GM18868 (cell line): ENCODE results near the gene IFT20.

Experiments used
- ATAC-seq: cut with Tn5 transposase; IDR thresholded peaks from one replicate; pipeline ENCODE4 v1.9.1; 2021; ENCODE audit warnings: mild to moderate bottlenecking, moderate library complexity; ENCODE audit not compliant: unreplicated experiment

Gene IFT20

GRCh38 chr17:28338056-28338768, 2.9 kb upstream of the IFT20 start:
- ATAC-seq: no peak

DNA sequence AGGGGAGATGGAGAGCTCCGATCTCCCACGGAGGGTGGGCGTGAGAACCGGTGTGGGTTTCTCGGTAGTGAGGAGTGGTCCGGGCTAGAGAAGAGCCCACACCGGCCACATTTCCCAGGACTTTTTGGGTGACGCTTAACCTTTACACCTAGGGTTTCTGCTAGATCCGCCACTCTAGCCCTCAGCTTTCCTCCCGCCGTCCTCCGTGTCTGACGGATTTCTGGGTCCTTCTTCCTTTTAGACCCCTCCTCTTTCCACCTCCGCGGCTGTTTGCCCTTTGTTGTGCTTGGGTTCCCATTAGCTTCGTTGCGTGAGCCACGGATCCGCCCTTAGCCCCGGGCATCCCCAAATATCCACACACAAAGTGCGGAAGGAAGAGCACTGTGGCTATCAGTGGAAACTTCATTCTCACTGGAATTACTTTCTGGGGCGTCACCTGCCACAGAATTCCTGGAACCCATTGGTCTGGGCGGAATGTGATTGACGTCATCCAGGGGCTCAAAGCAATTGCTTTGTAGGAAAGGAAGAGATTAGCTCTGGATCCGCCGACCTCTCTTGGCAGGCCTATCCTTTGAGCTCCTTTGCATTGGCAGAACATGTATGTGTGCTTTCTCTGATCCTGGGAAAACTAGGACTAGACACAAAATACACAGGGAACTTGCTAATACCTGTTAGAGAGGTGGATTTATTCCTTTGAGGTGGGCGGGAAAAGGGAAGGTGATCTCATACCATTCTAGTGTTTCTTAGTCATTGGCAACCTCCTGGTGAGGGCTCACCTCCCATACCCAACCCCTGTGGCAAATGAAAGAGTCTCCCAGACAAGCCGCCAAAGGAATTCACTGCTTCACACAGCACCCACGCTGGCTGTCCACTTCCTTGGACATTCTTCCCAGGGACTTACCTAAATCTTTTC, 943 bp upstream of the IFT20 start:
- no peak for ATAC-seq

DNA sequence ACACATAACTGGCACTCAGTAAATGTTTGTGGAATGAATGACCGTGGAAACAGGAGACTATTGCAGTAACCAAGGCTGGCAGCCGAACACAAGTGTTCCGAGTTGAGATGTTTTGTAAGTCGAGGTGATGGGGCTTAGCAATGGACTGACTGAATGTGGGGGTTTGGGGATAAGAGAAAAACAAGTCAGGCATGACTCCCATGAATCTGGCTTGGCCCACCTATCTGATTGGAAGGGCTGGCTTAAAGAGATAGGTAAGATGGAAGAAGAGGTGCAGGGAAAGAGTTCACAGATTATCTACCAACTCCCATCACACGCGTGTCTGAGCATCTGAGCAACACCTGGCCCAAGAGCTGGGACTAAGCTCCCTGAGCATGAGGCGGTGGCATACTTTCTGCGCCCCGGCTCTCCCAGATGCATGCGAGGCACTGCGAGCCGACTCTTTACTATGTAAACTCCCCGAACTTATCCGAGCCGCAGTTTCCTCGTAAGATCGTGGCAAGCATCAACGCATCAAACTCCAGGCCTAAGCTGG, 539 bp downstream of the IFT20 start:
- ATAC-seq: no peak

- no peak for ATAC-seq
Observed at GRCh38 chr17:28334171-28334570, 1.1 kb downstream of the IFT20 start.

- no peak for ATAC-seq
Observed at GRCh38 chr17:28333083-28333746, 2.1 kb downstream of the IFT20 start.

GRCh38 chr17:28331891-28332420, 3.3 kb downstream of the IFT20 start:
- ATAC-seq: no peak

- no peak for ATAC-seq
Observed at GRCh38 chr17:28330671-28331070, 4.6 kb downstream of the IFT20 start.

DNA sequence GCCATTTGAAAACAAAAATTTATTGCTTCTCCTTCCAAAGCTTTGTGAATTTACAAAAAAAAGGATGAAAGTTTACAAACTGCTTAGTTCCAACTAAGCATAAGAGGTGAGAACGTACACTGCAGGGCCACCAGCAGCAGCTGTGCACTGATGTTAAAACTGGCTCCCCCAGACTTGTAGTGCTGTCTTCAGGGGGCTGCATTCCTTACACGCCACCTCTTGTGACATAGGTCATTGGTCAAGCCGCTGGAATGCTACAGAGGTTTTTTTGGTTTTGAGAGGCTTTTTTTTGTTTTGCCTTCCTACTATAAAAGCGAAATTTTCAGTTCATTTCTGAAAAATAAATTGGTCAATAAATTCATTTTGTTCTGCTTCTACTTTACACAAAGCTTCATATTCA, 6.9 kb downstream of the IFT20 start:
- no peak for ATAC-seq

GRCh38 chr17:28327709-28328108, 7.6 kb downstream of the IFT20 start:
- no peak for ATAC-seq

DNA sequence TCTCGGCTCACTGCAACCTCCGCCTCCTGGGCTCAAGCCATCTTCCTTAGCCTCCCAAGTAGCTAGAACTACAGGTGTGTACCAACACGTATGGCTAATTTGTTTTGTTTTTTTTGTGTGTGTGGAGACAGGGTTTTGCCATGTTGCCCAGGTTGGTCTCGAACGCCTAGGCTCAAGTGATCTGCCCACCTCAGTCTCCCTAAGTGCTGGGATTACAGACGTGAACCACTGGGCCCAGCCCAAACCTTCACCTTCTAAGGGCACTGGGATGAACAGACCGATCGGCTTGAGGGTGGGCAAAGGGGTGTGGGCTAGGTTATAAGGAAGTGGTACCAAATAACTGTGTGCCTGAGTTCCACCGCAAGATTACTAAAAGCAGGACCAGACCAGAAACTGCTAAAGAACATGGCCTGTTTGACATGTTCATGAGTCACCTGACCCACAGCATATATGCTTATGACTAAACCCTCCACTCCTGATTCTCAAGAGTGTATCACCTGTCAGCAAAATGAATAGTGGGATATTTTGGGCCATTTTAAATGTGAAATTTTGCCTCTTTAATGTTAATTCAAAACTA, 8.2 kb downstream of the IFT20 start:
- peak; percentile 79 for ATAC-seq

DNA sequence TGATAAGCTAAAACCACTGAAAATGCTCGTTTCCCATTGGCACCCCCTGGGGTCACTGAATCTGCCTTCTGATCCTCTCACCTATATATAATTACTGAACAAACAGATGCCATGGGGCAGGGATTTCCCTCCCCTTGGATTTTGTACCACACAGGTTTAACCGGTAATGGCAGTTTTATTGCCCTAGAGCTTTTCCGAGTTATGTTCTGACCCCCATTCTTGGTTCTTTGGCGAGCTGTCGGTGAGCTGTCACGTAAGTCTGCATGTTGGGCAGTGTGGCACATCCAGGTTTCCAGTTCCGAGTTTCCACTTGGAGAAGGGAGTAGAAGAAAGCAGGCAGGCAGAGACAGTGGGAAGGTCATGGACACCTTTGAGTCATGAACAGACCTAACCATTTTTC, 9.2 kb downstream of the IFT20 start:
- ATAC-seq: no peak

DNA sequence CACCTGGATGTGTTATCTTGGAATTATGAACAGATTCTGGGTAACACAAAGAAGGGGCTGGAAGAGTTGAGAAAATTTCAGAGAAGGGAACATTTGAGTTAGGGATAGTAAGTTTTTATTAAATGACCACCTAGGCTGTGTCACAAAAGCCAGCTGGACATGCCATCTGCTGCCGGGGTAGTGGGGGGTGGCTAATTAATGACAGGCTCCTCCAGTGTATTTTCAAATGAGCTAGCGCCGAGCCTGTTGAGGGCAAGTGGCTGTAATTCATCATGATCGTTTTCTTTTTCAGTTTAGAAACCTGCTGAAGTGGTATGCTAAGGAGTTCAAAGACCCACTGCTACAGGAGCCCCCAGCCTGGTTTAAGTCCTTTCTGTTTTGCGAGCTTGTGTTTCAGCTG, 10.1 kb downstream of the IFT20 start:
- ATAC-seq: no peak

DNA sequence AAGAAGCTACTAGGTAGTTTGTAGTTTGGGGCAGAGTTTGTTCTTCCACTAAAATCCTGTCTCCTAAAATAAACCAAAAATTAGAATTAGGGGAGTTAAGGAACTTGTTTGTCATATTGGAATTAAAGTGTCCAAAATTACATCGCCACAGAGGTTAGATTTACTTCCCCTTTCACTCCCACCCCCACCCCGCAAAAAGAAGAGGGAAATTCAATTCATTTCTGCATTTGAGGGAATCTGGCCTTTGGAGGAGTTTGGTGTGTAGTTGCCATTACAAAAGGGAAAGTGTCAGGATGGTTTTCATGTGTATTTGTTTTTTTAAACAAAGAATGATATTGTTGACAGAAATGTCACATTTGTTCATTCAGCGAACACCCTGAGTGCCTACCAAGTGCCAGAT, 10.5 kb downstream of the IFT20 start:
- no peak for ATAC-seq

DNA sequence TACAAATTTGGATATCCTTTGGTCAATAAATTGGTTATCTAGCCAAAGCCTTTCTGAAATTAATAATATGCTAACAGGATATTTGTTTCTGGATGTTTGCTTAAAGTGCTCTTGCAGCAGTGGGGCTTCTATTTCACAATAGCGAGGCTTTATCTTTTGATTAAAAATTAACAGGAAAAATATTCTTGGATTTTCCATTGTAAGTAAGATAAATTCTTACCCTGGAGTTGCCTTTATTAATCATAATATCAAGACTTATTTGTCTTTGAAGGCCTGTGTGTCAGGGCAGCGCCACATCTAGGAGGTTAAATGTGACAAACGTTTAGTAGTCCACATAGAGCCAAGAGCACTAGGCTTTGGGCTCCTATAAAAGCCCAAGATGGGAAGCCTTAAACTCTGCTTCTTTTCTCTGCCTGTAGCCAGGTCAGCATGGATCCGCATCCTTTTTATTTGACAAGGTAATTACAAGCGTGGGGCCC, 11.0 kb downstream of the IFT20 start:
- ATAC-seq: no peak

DNA sequence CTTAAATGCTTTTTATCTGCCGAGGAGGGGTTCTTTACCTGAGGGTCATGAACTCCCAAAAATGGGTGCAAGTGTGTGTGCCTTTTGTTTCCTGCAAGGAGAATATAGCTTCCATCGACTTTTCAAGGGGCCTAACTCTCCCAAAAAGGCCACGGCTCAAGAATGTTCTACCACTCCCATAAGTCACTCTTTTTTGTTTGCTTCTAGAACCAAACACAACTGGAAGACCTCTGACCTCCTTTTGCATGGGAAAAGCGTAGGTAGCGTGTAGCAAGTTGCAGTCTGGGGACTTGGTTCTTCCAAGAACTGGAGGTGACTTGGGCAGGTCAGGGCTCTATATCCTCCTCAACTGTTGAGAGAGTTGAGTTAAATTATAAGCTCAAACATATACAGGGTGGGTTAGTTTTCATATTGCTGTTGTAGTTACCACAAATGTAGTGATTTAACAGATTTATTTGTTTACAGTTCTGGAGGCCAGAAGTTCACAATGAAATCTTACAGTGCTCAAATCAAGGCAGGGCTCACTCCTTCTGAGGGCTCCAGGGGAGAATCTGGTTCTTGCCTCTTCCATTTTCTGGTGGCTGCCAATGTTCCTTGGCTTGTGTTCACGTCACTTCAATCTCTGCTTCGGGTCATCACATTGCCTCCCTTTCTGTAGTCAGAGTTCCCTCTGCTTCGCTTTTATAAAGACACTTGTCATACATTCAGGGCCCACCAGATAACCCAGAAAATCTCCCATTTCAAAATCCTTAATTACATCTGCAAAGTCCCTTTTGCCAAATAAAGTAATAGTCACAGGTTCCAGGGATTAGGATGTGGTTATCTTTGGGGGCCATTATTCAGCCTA, 14.8 kb downstream of the IFT20 start:
- ATAC-seq: no peak

- ATAC-seq: no peak
Observed at GRCh38 chr17:28319598-28319935, 15.7 kb downstream of the IFT20 start.

DNA sequence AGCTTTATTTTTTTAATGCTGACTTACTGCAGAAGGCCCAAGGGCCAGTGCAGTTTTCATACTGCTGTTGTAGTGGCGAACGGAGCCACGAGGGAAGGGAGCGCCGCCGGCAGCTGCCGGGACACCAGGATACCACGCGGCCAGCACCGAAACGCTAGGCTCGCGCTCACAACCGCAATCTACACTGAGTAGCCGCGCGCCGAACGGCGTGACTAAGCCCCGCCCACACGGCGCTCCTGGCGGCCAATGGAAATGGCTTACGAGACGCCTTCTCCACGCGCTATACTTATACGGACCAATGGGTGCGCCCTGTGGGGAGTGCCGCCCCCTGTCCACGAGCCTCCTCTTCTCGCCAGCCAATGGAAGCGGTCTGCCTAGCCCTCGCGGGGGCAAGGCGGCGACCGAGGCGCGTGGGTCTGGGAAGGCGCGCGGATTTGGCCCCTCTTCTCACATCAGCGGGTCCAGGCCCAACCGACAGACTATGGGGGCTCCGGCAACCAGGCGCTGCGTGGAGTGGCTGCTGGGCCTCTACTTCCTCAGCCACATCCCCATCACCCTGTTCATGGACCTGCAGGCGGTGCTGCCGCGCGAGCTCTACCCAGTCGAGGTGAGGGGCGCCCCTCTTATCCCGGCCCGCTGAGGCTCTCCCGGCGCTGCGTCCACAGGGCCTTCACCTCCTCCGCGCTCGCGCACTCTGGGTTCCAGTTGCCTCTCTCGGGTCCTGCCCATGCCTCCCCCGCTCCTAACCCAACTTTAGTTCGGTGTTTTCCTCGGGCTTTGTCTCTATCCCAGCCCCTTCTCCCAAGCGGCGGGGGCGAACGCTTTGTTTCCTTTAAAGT, 16.3 kb downstream of the IFT20 start, which contains the start of gene TMEM97:
Gene TMEM97 (plus strand): TSS at position 442 of the 839 bp plus-strand sequence. CDS start 40 bp downstream, at position 482.
- ATAC-seq: peak; percentile 96

- ATAC-seq: peak; percentile 2
Observed at GRCh38 chr17:28317966-28318758, 17.1 kb downstream of the IFT20 start.
